GM12865 (cell line): Measurements from ENCODE around the gene TP53BP2.
"Not testable (repeated sequence)": the region's sequence is repeated elsewhere in the genome, so short reads cannot be mapped to it uniquely, and the experiment has no call there.

Source experiments
- DNase-seq: peaks from one replicate; pipeline ENCODE4 v3.0.0; 2010; ENCODE audit warnings: low read depth
- H3K4me3 ChIP-seq: 2 replicates; pipeline ENCODE4 v1.5.1; 2011; ENCODE audit warnings: mild to moderate bottlenecking, low read depth, low read length, control low read depth
- CTCF ChIP-seq: IDR thresholded peaks from 2 replicates; pipeline ENCODE4 v1.5.1; 2011; ENCODE audit warnings: low read length, control low read depth, low read depth, inconsistent platforms; ENCODE audit not compliant: insufficient read depth; ENCODE audit errors: missing control alignments

Gene TP53BP2

GRCh38 chr1:223748405-223748772 lies 97.4 kb downstream of the TP53BP2 start:
- DNase-seq, result peak; percentile 76
- peak overlapping the region; percentile 53 for H3K4me3 ChIP-seq
- TF ChIP-seq CTCF, result no peak

GRCh38 chr1:223747838-223748335 lies 97.9 kb downstream of the TP53BP2 start:
- peak; percentile 39 for DNase-seq
- TF ChIP-seq CTCF, result no peak
- H3K4me3 ChIP-seq, result no peak overlapping the region

- DNase-seq, result no peak
- TF ChIP-seq CTCF, result no peak
- H3K4me3 ChIP-seq, result no peak overlapping the region
Observed at GRCh38 chr1:223745731-223746130, 100.0 kb downstream of the TP53BP2 start.

GRCh38 chr1:223742856-223743517 lies 102.8 kb downstream of the TP53BP2 start:
- DNase-seq, result no peak
- H3K4me3 ChIP-seq, result no peak overlapping the region
- TF ChIP-seq CTCF, result no peak

GRCh38 chr1:223741861-223742260 lies 103.9 kb downstream of the TP53BP2 start:
- no peak for TF ChIP-seq CTCF
- DNase-seq, result no peak
- H3K4me3 ChIP-seq, result no peak overlapping the region

- DNase-seq, H3K4me3 ChIP-seq: not testable (repeated sequence)
Observed at GRCh38 chr1:223740038-223740736, 105.6 kb downstream of the TP53BP2 start.

- no peak for TF ChIP-seq CTCF
- H3K4me3 ChIP-seq, result no peak overlapping the region
- no peak for DNase-seq
Observed at GRCh38 chr1:223739366-223740037, 106.2 kb downstream of the TP53BP2 start.
